HEK293T (cell line): ENCODE results near the gene LAMA1.

Experiments used
- ARNT ChIP-seq: fragments of 450-650 bp; IDR thresholded peaks from 2 replicates; pipeline ENCODE4 v1.6.1; 2017; ENCODE audit warnings: mild to moderate bottlenecking
- FOXA1 ChIP-seq: fragments of 450-650 bp; IDR thresholded peaks from 2 replicates; pipeline ENCODE4 v1.6.1; 2016; ENCODE audit warnings: mild to moderate bottlenecking
- FOXK2 ChIP-seq: fragments of 450-650 bp; IDR thresholded peaks from 2 replicates; pipeline ENCODE4 v1.6.1; 2016; ENCODE audit warnings: mild to moderate bottlenecking
- FOXM1 ChIP-seq: fragments of 450-650 bp; IDR thresholded peaks from 2 replicates; pipeline ENCODE4 v1.6.1; 2017; ENCODE audit warnings: mild to moderate bottlenecking, borderline replicate concordance
- HDGF ChIP-seq: fragments of 450-650 bp; IDR thresholded peaks from 2 replicates; pipeline ENCODE4 v1.6.1; 2017; ENCODE audit warnings: antibody characterized with exemption, borderline replicate concordance

DNA sequence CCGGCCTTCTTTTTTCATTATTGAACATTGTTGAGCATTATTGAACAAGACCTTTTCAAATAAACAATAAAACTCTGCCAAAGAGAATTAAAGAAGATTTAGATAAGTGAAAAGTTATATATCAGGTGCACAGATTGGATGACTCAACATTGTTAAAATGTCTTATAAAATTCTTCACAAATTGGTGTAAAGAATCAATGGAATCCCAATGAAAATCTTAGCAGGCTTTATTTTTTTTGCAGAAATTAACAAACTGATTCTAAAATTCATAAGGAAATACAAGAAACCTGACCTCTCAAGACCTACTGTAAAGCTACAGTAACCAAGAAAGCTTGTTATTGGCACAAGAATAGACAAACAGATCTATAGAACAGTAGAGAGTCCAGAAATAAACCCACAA is 70.3 kb downstream of the LAMA1 start:
- no peak for TF ChIP-seq FOXA1
- TF ChIP-seq FOXM1, result no peak
- no peak for TF ChIP-seq FOXK2
- TF ChIP-seq ARNT, result no peak
- TF ChIP-seq HDGF, result no peak
